GM21723 (cell line): ENCODE results near the gene NME3.

Experiments
- ATAC-seq: cut with Tn5 transposase; IDR thresholded peaks from one replicate; pipeline ENCODE4 v1.9.1; 2021; ENCODE audit warnings: mild to moderate bottlenecking, moderate library complexity; ENCODE audit not compliant: unreplicated experiment

The NME3 gene

DNA sequence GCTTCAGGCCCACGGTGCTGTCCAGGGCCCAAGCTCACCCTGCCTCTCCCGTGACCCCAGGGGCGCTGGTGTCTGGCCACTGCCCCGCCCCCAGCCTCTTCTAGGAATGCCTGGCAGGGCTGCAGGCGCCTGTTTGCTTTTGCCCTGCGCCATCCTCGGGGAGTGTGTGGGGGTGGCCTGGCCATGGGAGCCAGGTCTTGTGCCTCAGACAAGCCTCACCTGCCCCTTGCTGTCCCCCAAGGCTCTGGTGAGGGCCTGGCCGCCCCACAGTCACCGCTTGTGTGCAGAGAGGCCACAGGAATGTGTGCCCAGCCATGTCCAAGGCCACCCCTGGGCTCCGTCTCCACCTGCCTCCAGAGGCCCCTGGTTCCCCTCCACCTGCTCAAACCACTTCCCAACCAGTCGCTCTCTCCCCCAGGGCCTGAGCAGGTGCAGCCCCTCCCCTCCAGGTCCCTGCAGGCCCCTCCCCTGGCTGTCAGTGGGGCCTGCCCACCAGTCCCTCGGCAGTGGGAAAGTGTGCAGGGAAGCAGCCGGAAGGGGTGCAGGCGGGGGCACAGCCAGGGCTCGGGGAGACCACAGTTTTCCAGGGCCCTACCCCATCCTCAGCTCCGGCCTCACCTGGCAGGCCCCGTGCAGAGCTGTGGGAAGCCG lies 23.0 kb upstream of the NME3 start:
- ATAC-seq, result no peak

DNA sequence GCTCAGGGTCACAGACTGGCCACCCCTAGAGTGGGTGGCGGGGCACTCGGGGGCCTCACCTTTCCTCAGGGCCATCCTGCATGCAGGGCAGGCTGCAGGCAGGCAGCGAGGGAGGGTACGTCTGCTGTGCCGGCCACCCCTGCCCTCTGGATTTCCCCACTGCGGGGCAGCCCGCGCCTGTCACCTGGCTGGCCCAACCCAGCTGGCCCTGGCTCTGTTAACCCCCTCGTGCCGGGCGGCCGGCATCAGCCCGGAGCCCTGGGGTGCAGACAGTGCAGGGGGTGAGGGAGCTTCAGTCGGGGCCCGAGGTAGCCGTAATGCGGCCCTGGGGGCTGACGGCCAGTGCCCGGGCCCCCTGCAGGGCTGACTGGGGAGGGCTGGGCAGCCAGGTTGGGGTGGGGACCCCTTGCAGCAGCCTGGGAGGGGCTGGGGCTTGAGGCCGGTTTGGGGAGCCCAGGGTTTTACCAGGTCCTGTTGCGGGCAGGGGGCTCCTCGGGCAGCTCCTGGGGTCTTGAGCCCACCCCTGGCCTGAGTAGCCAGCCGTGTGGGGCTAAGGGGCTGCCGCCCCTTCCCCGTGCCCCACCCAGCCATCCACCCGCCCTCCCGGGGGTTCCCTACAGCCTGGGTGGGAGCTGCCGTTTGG lies 22.4 kb upstream of the NME3 start, which contains the start of gene IGFALS:
IGFALS (minus strand) TSS at position 128 of the 643 bp plus-strand sequence; CDS start at position 75, 53 bp downstream.
- no peak for ATAC-seq

DNA sequence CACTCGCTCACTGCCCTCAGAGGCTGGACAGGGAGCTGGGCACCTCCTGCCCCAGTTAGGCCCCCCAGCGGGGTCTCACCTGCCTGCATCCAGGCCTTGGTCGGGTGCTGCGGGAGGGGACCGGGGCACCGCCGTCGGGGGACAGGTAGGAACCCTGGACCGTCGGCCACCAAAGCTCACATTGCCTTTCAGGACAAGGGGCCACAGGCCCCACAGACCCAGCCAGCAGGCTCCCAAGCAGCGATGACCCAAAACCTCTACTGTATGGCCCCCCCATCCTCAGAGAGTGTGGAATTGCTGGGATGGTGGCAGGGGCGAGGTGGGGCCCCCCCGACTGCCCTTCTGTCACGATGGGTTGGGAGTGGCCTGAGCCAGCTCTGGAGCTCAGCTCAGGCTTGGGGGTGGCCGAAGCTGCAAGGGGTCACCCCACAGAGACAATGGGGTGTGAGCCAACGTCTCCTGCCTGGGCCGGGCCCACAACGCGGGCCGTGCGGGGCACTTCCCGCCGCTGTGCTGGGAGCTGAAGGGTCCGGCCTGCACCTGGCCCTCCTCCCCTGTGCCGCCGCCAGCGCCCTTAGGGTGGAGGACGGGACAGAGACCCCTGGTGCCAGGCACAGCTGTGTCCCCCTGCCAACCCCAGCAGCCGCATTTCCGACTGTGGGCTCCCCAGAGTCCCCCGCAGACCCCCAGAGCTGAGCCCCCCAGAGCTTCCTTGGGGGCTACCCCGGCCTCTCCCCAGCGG lies 21.7 kb upstream of the NME3 start:
- no peak for ATAC-seq

DNA sequence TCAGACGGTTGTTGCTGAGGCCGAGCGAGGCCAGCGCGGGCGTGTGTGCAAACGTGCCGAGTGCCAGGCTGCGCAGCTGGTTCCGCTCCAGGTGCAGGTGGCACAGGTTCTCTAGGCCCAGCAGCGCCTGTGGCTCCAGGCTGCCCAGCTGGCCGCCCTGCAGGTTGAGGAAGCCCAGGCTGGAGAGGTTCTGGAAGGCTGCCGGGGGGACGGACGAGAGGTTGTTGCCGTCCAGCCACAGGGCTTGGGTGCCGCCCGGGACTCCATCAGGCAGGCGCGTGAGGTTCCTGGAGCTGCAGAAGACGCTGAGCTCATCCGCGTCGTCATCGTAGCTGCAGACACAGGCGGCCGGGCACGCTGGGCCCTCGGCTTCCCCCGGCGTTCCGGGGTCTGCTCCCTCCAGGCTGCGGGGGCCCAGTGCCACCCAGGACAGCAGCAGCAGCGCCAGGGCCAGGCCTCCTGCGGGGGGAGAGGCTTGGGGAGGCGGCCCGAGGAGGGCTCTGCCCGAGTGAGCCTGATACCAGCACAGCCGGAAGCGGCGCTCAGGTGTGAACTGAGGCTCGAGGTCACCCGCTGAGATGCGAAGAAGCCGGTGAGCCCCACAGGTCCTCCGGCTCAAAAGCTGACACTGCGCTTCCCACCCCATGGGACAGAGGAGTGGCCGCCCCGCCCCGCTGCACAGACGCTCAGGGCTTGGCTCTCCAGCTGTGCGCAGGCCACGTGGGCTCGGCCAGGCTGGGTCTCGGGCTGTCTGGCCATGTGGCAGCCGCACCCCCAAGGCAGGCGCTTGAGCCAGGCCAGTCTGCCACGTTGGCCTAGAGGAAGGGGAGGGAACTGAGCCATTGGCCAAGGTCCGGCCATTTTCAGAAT lies 20.8 kb upstream of the NME3 start:
- ATAC-seq, result no peak

DNA sequence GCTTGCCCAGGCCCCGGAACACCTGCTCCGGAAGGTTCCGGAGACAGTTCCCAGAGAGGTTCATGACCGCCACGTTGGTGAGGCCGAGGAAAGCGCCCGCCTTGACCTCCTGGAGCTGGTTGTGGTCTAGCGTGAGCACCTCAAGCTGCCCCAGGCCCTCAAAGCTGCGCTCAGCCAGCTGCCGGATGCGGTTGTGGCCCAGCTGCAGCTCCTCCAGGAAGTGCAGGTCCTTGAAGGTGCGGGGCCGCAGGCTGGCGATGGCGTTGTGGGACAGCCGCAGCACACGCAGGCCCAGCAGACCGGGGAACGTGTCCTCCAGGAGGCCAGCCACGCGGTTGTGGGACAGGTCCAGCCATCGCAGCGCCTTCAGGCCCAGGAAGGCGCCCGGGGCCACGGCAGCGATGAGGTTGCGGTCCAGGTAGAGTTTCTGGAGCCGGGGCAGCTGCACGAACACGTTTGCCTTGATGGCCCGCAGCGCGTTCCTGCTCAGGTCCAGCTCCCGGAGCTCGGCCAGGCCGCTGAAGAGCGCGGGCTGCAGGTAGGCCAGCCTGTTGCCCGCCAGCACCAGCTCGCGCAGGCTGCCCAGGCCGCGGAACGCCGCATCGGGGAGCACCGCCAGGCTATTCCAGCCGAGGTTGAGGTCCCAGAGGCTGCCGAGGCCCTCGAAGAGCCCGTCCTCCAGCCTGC lies 20.1 kb upstream of the NME3 start:
- no peak for ATAC-seq

DNA sequence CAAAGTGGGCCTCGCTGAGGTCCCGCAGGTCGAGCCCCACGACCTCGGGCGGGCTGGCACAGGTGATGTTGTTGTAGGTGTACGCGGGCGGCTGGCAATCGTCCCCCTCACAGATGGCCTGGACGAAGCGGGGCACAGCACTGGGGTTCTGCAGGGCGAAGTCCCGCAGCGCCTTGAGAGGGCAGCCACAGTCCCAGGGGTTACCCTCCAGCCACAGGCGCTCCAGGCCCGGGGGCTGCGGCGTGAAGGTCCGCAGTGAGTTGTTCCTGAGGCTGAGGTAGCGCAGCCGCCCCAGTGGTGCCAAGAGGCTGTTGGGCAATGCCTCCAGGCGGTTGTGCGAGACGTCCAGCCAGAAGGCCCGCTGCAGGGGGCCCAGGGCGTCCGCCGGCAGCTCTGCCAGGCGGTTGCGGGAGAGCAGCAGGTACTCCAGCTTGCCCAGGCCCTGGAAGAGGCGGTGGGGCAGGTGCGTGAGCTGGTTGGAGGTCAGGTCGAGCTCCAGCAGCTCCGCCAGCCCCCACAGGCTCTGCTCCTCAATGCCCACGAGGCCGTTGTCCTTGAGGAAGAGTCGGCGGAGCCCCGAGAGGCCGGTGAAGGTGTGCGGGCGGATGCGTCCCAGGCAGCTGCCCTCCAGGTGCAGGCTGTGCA lies 19.4 kb upstream of the NME3 start:
- ATAC-seq, result no peak

DNA sequence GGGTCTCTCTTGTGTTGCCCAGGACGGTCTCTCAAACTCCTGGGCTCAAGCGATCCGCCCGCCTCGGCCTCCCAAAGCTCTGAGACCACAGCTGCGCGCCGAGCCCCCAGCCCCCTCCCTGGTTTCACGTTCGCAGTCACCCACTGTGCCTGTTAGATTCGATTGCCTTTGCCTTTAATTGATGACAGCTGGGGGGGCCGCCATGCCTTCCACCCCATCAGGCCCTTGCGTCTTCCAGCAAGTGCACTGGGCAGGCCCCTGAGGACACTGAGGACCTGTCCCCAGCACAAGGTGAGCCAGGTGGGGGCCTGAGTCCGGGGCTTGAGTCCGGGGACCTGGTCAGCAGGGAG lies 18.9 kb upstream of the NME3 start:
- no peak for ATAC-seq

DNA sequence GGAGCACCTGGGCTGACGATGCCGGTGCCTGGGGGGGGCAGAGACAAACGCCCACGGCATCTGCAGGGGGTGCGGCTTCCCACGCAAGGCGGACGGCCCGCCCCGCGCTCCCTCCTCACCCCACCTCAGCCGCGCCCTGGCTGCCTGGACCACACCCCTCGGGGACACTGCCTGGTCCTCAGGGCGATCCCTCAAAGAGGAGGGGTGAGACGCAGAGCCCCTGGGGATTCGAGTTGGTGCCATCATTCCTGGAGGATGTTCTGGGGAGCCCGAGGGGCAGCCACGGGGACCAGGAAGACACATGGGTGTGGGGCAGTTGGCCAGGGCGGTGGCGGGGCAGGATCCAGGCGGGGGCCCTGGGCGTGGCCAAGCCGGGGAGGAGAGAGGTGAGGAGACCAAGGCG lies 18.3 kb upstream of the NME3 start:
- no peak for ATAC-seq

DNA sequence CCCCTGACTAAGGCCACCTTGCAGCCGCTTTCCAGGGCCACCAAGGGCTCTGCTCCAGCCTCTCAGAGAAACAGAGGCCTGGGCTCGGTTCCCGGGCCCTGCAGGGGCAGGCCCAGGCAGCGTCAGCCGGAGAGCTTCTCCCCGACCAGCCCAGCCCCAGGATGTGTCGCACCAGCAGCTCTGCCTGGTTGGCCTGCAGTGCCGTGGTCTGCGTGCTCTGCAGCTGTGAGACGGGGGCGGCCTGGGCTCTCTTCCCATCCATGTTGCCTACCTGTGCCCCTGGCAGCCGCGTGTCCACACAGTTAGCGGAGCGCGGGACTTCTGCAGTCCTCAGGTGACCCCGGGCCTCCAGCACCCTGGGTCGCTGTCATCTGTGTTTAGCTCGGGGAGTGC lies 17.4 kb upstream of the NME3 start:
- no peak for ATAC-seq

DNA sequence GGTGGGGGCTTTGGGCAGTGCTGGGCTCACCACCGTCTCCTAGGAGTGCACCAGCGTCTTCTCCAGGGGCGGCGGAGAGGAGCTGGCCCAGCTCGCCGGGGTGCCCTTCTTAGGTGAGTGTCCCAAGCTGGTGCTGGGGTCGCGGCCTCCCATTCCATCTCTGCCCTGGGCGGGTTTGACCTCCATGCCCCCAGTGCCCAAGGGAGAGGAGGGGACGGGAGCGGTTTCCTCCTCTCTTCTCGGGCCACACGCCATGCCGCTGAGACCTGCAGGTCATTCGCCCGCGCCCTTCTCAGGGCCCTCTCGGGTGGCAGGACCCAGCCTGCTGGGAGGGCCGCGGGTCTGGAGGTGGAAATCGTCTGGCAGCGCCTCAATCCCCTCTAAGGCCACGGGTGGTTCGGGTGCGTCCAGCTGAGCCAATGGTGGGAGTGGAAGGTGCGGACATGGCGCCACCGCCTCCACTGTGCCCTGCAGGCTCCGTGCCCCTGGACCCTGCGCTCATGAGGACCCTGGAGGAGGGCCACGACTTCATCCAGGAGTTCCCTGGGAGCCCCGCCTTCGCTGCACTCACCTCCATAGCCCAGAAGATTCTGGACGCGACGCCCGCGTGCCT lies 16.9 kb upstream of the NME3 start:
- no peak for ATAC-seq

DNA sequence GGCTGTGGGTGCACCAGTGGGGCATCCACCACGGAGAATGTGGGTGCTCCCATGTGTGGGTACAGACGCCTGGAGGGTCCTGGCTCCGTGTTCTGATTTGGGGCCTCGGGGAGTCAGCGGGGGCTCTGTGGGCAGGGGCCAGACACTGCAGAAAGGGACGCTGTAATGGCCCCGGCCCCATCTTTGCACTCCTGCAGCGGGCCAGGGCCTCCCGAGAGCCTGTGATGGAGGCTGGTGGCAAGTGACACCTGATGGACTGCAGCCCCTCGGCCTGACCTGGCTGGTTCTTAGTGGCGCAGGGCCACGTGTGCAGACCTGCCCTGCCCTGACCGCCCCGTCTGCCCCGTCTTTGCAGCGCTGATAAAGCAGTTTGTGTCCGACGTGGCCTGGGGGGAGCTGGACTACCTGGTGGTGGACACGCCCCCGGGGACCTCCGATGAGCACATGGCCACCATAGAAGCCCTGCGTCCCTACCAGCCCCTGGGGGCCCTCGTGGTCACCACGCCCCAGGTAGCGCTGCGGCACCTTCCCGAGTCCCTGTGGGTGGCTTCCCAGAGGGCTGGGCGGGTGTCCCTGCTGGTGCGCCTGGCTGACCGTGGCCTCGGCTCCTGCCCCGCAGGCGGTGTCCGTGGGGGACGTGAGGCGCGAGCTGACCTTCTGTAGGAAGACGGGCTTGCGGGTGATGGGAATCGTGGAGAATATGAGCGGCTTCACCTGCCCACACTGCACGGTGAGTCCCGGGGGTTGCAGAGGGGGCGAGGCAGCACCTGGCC lies 16.2 kb upstream of the NME3 start:
- ATAC-seq, result no peak

DNA sequence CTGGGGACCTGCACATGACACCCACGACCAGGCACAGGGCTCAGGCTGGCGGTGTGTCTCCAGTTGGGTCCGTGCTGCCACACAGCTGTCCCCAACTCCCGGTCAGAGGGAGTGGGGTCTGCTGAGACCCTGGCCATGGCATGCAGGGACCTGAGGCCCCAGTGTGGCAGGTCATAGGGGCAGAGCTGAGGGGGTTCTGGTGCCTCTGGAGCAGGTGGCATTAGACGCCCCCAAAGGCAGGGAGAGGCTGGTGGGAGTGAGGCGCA lies 15.6 kb upstream of the NME3 start:
- ATAC-seq, result no peak

DNA sequence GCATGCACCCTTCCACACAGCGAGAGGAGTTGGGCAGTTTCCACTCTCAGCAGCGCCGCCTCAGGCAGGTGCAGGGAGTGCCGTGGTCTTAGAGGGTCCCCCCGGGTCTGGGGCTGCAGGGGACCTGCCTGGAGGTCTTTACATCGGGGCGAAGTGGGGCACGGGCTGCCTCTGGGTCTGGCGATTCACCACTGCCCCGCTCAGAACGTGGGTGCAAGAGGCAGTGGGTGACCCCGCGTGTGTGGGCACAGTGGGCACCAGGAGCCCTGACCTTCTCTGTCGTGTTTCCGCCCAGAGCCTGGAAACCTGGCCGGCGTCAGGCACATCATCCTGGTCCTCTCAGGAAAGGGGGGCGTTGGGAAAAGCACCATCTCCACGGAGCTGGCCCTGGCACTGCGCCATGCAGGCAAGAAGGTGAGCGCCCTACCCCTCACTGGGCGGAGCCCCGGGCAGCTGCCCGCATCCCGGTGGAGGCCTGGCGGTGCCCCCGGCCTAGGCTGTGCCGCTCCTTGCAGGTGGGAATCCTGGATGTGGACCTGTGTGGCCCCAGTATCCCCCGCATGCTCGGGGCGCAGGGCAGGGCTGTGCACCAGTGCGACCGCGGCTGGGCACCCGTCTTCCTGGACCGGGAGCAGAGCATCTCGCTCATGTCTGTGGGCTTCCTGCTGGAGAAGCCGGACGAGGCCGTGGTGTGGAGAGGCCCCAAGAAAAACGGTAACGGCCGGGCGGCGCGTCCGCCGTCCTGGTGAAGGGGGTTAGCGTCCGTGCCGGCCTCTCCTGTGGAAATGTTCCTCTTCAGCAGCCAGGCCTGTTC lies 15.1 kb upstream of the NME3 start:
- no peak for ATAC-seq

DNA sequence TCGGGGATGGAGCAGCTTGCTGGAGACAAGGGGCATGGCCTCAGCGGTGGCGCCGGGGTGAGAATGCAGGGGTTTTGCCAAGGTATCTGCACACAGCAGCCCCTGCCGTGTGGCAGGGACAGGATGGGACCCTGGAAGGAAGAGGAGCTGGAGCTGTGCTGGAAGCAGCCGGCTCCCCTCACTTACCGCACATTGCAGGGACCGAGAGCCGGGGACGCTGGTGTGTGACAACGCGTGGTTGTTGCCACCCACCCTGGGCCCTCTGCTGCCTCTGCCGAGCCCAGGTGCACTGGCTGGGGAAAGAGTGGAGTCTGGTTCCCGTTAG lies 14.5 kb upstream of the NME3 start:
- ATAC-seq, result no peak

DNA sequence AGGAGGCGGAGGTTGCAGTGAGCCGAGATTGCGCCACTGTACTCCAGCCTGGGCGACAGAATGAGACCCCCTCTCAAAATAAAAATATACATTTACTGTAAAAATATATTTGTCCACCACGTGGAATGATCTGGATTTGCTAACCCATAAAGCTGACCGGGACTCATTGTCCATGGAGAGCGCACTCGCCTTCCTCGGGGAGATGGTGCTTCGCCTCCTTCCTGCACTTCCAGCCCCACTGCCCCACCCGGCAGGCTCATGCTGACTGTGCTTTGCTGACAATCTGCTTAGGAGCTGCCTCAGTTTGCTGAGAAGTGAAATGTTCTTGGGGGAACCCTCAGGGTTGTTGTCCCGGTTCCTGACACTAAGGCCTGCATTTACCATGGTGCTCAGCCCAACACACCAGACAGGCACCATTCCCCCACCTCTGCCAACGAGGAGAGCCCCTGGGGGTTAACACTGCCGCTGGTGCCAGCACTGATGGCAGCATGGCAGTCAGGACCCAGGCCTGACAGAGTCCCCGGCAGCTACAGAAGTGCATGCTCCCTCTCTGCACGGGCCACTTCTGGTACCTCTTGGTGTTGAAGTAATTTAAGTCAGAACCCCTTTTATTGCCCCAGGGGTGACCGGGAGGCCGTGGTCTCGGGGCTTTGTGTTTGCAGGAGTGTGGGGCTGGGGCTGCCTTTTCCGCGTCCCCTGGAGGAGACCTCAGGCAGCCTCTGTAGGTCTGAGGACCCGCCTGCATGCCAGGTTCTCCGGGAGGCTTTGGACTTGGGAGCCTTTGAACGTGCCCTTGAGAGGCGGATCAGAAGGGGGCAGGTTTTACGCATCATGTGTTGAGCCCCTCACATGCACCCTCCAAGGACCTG lies 13.9 kb upstream of the NME3 start:
- ATAC-seq, result no peak

DNA sequence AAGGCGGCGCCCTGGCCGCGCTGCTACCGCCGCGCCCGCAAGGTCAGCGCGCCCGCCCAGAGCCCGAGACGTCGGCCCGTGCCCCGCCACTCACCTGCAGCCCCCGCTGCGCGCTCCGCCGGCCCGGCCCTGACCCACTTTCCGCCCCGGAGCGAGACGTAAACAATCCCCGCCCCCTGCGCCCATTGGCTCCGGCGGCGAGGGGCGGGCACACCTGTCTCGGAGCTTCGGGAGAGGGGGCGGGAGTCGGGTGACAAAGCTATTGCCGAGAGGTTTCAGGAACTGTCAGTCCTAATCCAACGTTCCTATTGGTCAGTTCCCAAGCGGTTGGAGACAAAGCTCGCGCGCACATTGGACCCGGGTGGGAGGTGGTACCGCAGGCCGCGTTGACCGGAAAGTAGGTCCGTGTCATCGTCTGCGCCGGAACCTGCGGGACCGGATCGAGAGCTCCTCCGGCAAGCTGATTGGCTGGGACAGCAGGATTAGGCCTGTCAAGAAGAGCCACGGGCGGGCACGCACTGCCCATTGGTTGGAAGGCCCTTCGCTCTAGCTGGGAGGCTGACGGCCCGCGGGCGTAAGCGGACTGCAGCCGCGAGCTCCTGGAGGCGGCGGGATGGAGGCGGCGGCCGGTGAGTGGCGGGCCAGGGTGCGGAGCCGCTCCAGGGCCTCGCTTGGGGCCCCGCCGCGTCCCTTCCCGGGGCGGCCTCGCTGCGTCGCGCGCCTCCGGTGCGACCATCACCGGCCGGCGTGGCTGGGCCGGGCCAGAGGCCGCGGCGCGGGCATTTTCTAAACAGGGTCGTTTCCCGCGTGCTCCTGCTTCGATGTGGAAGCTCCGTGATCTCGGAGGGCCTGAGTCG lies 11.3 kb upstream of the NME3 start, which contains the start of the genes NUBP2 and SPSB3:
NUBP2 (plus strand) TSS at position 553 of the 857 bp plus-strand sequence; CDS start at position 614, 61 bp downstream.
SPSB3 (minus strand) TSS at position 164 of the 857 bp plus-strand sequence. CDS start 1,088 bp downstream, outside the sequence.
- peak; percentile 83 for ATAC-seq
